ENCODE measurements around the gene LRRC10B. TPM values are rescaled to one million over a fixed set of nuclear protein-coding genes. Genes with fewer than 3 reads are reported as not detected.

Gene LRRC10B
- total RNA-seq, 1 experiment from 2014 or later: not detected

DNA sequence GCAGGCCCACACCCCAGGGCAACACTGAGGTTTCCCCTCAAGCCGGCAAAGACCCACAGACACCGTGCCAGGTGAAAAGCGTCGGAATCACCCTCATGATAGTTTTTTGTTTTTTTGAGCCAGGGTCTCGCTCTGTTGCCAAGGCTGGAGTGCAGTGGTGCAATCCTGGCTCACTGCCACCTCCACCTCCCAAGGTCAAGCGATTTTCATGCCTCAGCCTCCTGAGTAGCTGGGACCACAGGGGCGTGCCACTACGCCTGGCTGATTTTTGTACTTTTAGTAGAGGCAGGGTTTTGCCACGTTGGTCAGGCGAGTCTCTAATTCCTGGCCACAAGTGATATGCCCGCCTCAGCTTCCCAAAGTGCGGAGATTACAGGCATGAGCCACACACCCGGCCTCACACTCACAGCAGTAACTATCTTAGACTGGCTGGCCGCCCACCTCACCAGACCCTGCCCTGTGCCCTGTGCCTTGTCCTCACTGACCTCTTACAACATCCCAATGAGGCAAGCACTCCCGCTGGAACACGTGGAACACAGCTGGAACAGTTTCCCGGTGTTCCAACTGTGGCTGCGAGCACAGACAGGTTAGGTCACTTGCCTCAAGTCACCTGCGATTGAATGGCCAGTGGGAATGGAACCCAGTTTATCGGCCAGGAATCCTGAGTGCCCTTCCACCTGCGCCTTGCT lies 21.1 kb downstream of the LRRC10B start:
- H3K4me3 ChIP-seq (replicated peaks in 1 of 2; ENCODE audit: low read depth in 1 of 2, low read length in 2 of 2): no peak overlapping the region
- no TSS peak for BruUV-seq (replicated peaks)
- no peak overlapping the region for H3K9ac ChIP-seq (ENCODE audit: low read length)
- ChIA-PET RAD21 (ENCODE audit: low non-redundant PET in 1 of 2, low total read pairs in 2 of 2, uncharacterized antibody in 2 of 2, unreplicated experiment in 2 of 2) (no interaction called here), POLR2A (no interaction called here), CTCF (no interaction called here)
- H3K9me3 ChIP-seq (ENCODE audit: control insufficient read depth in 1 of 2, insufficient read depth in 1 of 2, low read depth in 1 of 2, low read length in 2 of 2): no peaks in the 10 kb centered on the region
- no peak overlapping the region for H3K4me2 ChIP-seq (ENCODE audit: low read length)
- H3K9me2 ChIP-seq (ENCODE audit: insufficient read depth): no peaks in the 10 kb centered on the region
- H3K4me1 ChIP-seq (ENCODE audit: control insufficient read depth in 1 of 2, insufficient read depth in 2 of 2, low read length in 2 of 2): peaks cover 0 to 9% of the 10 kb centered on the region in 2 experiments; a peak in 2 of 4 replicates
- no peaks in the 10 kb centered on the region for H4K20me1 ChIP-seq (ENCODE audit: insufficient read depth)
- DNase-seq (ENCODE audit: low read depth, low spot score): no peak
- intact Hi-C loops (cut with micrococcal nuclease): loop anchor here (5.0 kb wide), 1 partner anchor 98 kb away; no protein-coding TSS in a partner anchor
- H3K79me2 ChIP-seq (ENCODE audit: insufficient read depth, low read length): no peaks in the 10 kb centered on the region
- H2AFZ ChIP-seq (ENCODE audit: low read depth, low read length, poor library complexity, severe bottlenecking): no peak overlapping the region
- ATAC-seq: no peak
- no peaks in the 10 kb centered on the region for H3K27me3 ChIP-seq (ENCODE audit: insufficient read depth, low read length)
- H3K36me3 ChIP-seq (ENCODE audit: control insufficient read depth in 1 of 2, insufficient read depth in 2 of 2, low read length in 2 of 2): no peaks in the 10 kb centered on the region; a peak in 2 of 4 replicates
- H3K27ac ChIP-seq (ENCODE audit: low read depth, low read length): no peak overlapping the region
- TF ChIP-seq SP1 (IDR thresholded peaks at IDR 0.05; ENCODE audit: low read depth) (no peak), JUND (IDR thresholded peaks at IDR 0.05) (no peak), YY1 (IDR thresholded peaks at IDR 0.05; ENCODE audit: extremely low read depth, insufficient replicate concordance, low read depth, low read length) (no peak), FOSL1 (IDR thresholded peaks at IDR 0.05; ENCODE audit: low read depth) (no peak), SRF (IDR thresholded peaks at IDR 0.05; ENCODE audit: low read depth) (no peak), EZH2phosphoT487 (IDR thresholded peaks at IDR 0.05; ENCODE audit: borderline replicate concordance) (no peak), EZH2 (IDR thresholded peaks at IDR 0.05) (no peak), EGR1 (IDR thresholded peaks at IDR 0.05; ENCODE audit: low read depth) (no peak), POLR2AphosphoS5 (IDR thresholded peaks at IDR 0.05; ENCODE audit: low read depth, low read length) (no peak), RAD21 (IDR thresholded peaks at IDR 0.05; ENCODE audit: low read depth) (no peak), ZNF274 (IDR thresholded peaks at IDR 0.05; ENCODE audit: low read depth, low read length) (no peak), POLR2A (IDR thresholded peaks at IDR 0.05; ENCODE audit: borderline replicate concordance, extremely low read depth, insufficient read depth, insufficient read length) (no peak), ELF1 (IDR thresholded peaks at IDR 0.05; ENCODE audit: borderline replicate concordance, low read depth) (no peak)
- TF ChIP-seq, protein P1, sequence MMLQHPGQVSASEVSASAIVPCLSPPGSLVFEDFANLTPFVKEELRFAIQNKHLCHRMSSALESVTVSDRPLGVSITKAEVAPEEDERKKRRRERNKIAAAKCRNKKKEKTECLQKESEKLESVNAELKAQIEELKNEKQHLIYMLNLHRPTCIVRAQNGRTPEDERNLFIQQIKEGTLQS (IDR thresholded peaks at IDR 0.05): no peak
- TF ChIP-seq, protein P2, sequence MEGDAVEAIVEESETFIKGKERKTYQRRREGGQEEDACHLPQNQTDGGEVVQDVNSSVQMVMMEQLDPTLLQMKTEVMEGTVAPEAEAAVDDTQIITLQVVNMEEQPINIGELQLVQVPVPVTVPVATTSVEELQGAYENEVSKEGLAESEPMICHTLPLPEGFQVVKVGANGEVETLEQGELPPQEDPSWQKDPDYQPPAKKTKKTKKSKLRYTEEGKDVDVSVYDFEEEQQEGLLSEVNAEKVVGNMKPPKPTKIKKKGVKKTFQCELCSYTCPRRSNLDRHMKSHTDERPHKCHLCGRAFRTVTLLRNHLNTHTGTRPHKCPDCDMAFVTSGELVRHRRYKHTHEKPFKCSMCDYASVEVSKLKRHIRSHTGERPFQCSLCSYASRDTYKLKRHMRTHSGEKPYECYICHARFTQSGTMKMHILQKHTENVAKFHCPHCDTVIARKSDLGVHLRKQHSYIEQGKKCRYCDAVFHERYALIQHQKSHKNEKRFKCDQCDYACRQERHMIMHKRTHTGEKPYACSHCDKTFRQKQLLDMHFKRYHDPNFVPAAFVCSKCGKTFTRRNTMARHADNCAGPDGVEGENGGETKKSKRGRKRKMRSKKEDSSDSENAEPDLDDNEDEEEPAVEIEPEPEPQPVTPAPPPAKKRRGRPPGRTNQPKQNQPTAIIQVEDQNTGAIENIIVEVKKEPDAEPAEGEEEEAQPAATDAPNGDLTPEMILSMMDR (IDR thresholded peaks at IDR 0.05 in 2 of 3, conservative IDR thresholded peaks at IDR 0.05 in 1 of 3; ENCODE audit: borderline replicate concordance in 1 of 3, insufficient read depth in 1 of 3, low read depth in 2 of 3, low read length in 2 of 3): no peak
- TF ChIP-seq, protein P3, sequence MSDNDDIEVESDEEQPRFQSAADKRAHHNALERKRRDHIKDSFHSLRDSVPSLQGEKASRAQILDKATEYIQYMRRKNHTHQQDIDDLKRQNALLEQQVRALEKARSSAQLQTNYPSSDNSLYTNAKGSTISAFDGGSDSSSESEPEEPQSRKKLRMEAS (IDR thresholded peaks at IDR 0.05): no peak
- TF ChIP-seq, protein P4, sequence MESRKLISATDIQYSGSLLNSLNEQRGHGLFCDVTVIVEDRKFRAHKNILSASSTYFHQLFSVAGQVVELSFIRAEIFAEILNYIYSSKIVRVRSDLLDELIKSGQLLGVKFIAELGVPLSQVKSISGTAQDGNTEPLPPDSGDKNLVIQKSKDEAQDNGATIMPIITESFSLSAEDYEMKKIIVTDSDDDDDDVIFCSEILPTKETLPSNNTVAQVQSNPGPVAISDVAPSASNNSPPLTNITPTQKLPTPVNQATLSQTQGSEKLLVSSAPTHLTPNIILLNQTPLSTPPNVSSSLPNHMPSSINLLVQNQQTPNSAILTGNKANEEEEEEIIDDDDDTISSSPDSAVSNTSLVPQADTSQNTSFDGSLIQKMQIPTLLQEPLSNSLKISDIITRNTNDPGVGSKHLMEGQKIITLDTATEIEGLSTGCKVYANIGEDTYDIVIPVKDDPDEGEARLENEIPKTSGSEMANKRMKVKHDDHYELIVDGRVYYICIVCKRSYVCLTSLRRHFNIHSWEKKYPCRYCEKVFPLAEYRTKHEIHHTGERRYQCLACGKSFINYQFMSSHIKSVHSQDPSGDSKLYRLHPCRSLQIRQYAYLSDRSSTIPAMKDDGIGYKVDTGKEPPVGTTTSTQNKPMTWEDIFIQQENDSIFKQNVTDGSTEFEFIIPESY (IDR thresholded peaks at IDR 0.05; ENCODE audit: extremely low read depth, insufficient replicate concordance, low read length): no peak

Data from HCT116 (cell line).